GM19240 (cell line): ENCODE measurements around the gene ZSCAN25.
"Not testable (repeated sequence)": the region's sequence is repeated elsewhere in the genome, so short reads cannot be mapped to it uniquely, and the experiment has no call there.

Source experiments
- DNase-seq: peaks from one replicate; pipeline ENCODE4 v3.0.0; 2011; ENCODE audit warnings: low spot score; ENCODE audit not compliant: insufficient read length

The ZSCAN25 gene

GRCh38 chr7:99617192-99617781, 541 bp downstream of the ZSCAN25 start:
- DNase-seq = no peak

GRCh38 chr7:99618726-99619125, 2.0 kb downstream of the ZSCAN25 start:
- DNase-seq = no peak

- no peak for DNase-seq
Observed at GRCh38 chr7:99619571-99620130, 2.9 kb downstream of the ZSCAN25 start.

GRCh38 chr7:99621271-99621670, 4.5 kb downstream of the ZSCAN25 start:
- no peak for DNase-seq

- DNase-seq = no peak
Observed at GRCh38 chr7:99622596-99622995, 5.8 kb downstream of the ZSCAN25 start.

GRCh38 chr7:99623091-99623693, 6.4 kb downstream of the ZSCAN25 start:
- no peak for DNase-seq

GRCh38 chr7:99623702-99624447, 7.1 kb downstream of the ZSCAN25 start:
- no peak for DNase-seq

GRCh38 chr7:99624484-99624883, 7.7 kb downstream of the ZSCAN25 start:
- DNase-seq = no peak

GRCh38 chr7:99625321-99625720, 8.6 kb downstream of the ZSCAN25 start:
- DNase-seq = no peak

- DNase-seq = no peak
Observed at GRCh38 chr7:99625961-99626360, 9.2 kb downstream of the ZSCAN25 start.

- no peak for DNase-seq
Observed at GRCh38 chr7:99626661-99627060, 9.9 kb downstream of the ZSCAN25 start.

- DNase-seq = no peak
Observed at GRCh38 chr7:99627513-99627912, 10.8 kb downstream of the ZSCAN25 start.

- no peak for DNase-seq
Observed at GRCh38 chr7:99628471-99629465, 12.0 kb downstream of the ZSCAN25 start.

- DNase-seq = no peak
Observed at GRCh38 chr7:99629643-99630042, 12.9 kb downstream of the ZSCAN25 start.

GRCh38 chr7:99631295-99632109, 14.8 kb downstream of the ZSCAN25 start:
- no peak for DNase-seq

GRCh38 chr7:99637414-99637813, 20.7 kb downstream of the ZSCAN25 start:
- not testable (repeated sequence) for DNase-seq

GRCh38 chr7:99638731-99639130, 22.0 kb downstream of the ZSCAN25 start:
- no peak for DNase-seq

- no peak for DNase-seq
Observed at GRCh38 chr7:99639267-99639666, 22.5 kb downstream of the ZSCAN25 start.

GRCh38 chr7:99642027-99642426, 25.3 kb downstream of the ZSCAN25 start:
- no peak for DNase-seq

GRCh38 chr7:99643464-99643863, 26.7 kb downstream of the ZSCAN25 start:
- DNase-seq = no peak
